ENCODE results near the gene RABGGTA. TPM values are rescaled to one million over a fixed set of nuclear protein-coding genes. Genes with fewer than 3 reads are reported as not detected.
A peak's percentile ranks its signal among the peaks of the same experiment; 100 is the strongest.

RABGGTA gene
- total RNA-seq, 2 experiments from 2014 or later = 24.3 to 27.3 TPM

DNA sequence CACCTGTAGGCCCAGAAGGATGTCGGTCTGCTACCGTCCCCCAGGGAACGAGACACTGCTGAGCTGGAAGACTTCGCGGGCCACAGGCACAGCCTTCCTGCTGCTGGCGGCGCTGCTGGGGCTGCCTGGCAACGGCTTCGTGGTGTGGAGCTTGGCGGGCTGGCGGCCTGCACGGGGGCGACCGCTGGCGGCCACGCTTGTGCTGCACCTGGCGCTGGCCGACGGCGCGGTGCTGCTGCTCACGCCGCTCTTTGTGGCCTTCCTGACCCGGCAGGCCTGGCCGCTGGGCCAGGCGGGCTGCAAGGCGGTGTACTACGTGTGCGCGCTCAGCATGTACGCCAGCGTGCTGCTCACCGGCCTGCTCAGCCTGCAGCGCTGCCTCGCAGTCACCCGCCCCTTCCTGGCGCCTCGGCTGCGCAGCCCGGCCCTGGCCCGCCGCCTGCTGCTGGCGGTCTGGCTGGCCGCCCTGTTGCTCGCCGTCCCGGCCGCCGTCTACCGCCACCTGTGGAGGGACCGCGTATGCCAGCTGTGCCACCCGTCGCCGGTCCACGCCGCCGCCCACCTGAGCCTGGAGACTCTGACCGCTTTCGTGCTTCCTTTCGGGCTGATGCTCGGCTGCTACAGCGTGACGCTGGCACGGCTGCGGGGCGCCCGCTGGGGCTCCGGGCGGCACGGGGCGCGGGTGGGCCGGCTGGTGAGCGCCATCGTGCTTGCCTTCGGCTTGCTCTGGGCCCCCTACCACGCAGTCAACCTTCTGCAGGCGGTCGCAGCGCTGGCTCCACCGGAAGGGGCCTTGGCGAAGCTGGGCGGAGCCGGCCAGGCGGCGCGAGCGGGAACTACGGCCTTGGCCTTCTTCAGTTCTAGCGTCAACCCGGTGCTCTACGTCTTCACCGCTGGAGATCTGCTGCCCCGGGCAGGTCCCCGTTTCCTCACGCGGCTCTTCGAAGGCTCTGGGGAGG lies 39.5 kb upstream of the RABGGTA start, which contains the start of gene LTB4R:
LTB4R (plus strand) TSS at position 857 of the 959 bp plus-strand sequence. CDS start 4,150 bp downstream, outside the sequence.
- CTCF ChIA-PET (ENCODE audit: unreplicated experiment) = interaction anchor here (0.9 kb wide), 1 partner anchor 14 kb away, joined by 4 read pairs; no protein-coding TSS in a partner anchor
- H3K4me2 ChIP-seq (ENCODE audit: low read length) = peak within 1 kb of the TSS; percentile 39; the same call in 1 of the 2 replicates
- no peaks in the 10 kb centered on the region for H3K9me3 ChIP-seq (ENCODE audit: low read length)
- BruUV-seq (replicated peaks) = no TSS peak
- H3K4me3 ChIP-seq (ENCODE audit: low read depth, low read length, poor library complexity, severe bottlenecking) = no peak within 1 kb of the TSS
- no peak within 1 kb of the TSS for H3K27ac ChIP-seq (ENCODE audit: low read depth, low read length, poor library complexity, severe bottlenecking)
- POLR2A ChIA-PET = interaction anchor here (0.7 to 2.5 kb wide), 3 partner anchors 9 to 40 kb away, joined by 3 to 9 read pairs (median 4); partner anchors contain the start of genes DHRS1, NOP9 and RABGGTA
- H3K36me3 ChIP-seq (ENCODE audit: insufficient read depth, low read length) = peaks cover 76% of the 10 kb centered on the region
- DNase-seq (ENCODE audit: low spot score) = peak; percentile 70
- H3K79me2 ChIP-seq (ENCODE audit: insufficient read depth, low read depth, low read length) = no peaks in the 10 kb centered on the region
- no peaks in the 10 kb centered on the region for H3K9me2 ChIP-seq (ENCODE audit: insufficient read depth, low read length)
- peaks cover 38% of the 10 kb centered on the region for H3K4me1 ChIP-seq (ENCODE audit: insufficient read depth, low read length, poor library complexity, severe bottlenecking)
- TF ChIP-seq CTCF (conservative IDR thresholded peaks at IDR 0.05; ENCODE audit: low read length) = peak; percentile 30; the same call in 1 of the 2 replicates
- TF ChIP-seq EZH2phosphoT487 (IDR thresholded peaks at IDR 0.05; ENCODE audit: borderline replicate concordance, low read depth, low read length) = no peak
- no peak within 1 kb of the TSS for H2AFZ ChIP-seq (ENCODE audit: low read length)
- no peaks in the 10 kb centered on the region for H4K20me1 ChIP-seq (ENCODE audit: insufficient read depth, low read length)
- intact Hi-C loops (cut with micrococcal nuclease; ENCODE audit: unreplicated experiment) = no loop called here

DNA sequence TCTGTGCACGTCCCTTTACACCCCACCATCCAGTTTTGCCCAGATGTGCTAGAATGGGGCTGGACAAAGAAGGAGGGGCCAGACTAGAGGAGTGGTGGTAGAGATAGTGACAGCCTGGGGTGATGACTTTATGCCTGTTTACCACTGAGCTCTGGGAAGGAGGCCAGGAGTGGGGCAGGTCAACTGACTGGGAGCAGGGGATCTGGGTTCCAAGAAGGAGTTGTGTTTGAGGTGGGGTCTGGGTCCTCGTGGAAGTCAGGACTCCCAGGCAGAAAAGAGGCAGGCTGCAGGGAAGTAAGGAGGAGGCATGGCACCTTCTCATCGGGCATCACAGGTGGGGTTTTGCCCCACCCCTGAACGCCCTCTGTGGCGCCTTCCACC lies 38.9 kb upstream of the RABGGTA start:
- Histone ChIP-seq H3K4me3 (ENCODE audit: low read depth, low read length, poor library complexity, severe bottlenecking) (no peak overlapping the region), H3K9me3 (ENCODE audit: low read length) (no peaks in the 10 kb centered on the region), H3K36me3 (ENCODE audit: insufficient read depth, low read length) (peaks cover 80% of the 10 kb centered on the region), H3K27ac (ENCODE audit: low read depth, low read length, poor library complexity, severe bottlenecking) (no peak overlapping the region), H3K79me2 (ENCODE audit: insufficient read depth, low read depth, low read length) (no peaks in the 10 kb centered on the region), H3K9me2 (ENCODE audit: insufficient read depth, low read length) (no peaks in the 10 kb centered on the region), H4K20me1 (ENCODE audit: insufficient read depth, low read length) (no peaks in the 10 kb centered on the region), H2AFZ (ENCODE audit: low read length) (no peak overlapping the region), H3K4me1 (ENCODE audit: insufficient read depth, low read length, poor library complexity, severe bottlenecking) (peaks cover 38% of the 10 kb centered on the region), H3K4me2 (ENCODE audit: low read length) (peak overlapping the region; percentile 39; the same call in 1 of the 2 replicates)
- BruUV-seq (replicated peaks) = no TSS peak
- intact Hi-C loops (cut with micrococcal nuclease; ENCODE audit: unreplicated experiment) = no loop called here
- no peak for TF ChIP-seq EZH2phosphoT487 (IDR thresholded peaks at IDR 0.05; ENCODE audit: borderline replicate concordance, low read depth, low read length)
- TF ChIP-seq CTCF (conservative IDR thresholded peaks at IDR 0.05; ENCODE audit: low read length) = no peak
- ChIA-PET POLR2A (interaction anchor here (0.7 to 2.5 kb wide), 3 partner anchors 9 to 39 kb away, joined by 3 to 9 read pairs (median 4); partner anchors contain the start of genes DHRS1, NOP9 and RABGGTA), CTCF (ENCODE audit: unreplicated experiment) (interaction anchor here (0.9 kb wide), 1 partner anchor 13 kb away, joined by 4 read pairs; no protein-coding TSS in a partner anchor)
- DNase-seq (ENCODE audit: low spot score) = no peak

Measured in OCI-LY7 (cell line).